A549 (cell line): ENCODE data around the gene PTCD2. TPM values are rescaled to one million over a fixed set of nuclear protein-coding genes. Genes with fewer than 3 reads are reported as not detected.

ENCODE experiments used
- ATAC-seq, 2 experiments: fragments of 200-7000 bp in 1 of 2; fragments of >200 bp in 1 of 2; cut with Nextera tagmentation in 1 of 2; cut with Tn5 transposase in 1 of 2; 3 replicates each; pipeline versions ENCODE4 v1.8.0 to v1.9.1; 2018 to 2020; ENCODE audit warnings: mild to moderate bottlenecking in 1 of 2, moderate library complexity in 1 of 2
- CTCF ChIA-PET: fragments of 300-600 bp; sonication (Branson Sonifier 250); formaldehyde crosslinking; extraction: SDS; loops from one replicate; lab custom pipeline; 2021; ENCODE audit warnings: antibody characterized with exemption, inconsistent platforms; lab: Yijun Ruan, JAX
- POLR2A ChIA-PET: fragments of 350-600 bp; formaldehyde crosslinking; extraction: SDS; loops from one replicate; lab custom pipeline; 2021; ENCODE audit warnings: antibody characterized with exemption, inconsistent platforms; lab: Yijun Ruan, JAX
- DNase-seq, 2 experiments: peaks; one replicate each; pipeline versions ENCODE4 v3.0.0 to v3.0.0-alpha.2; 2011 to 2016; ENCODE audit warnings: low read depth in 1 of 2, low spot score in 1 of 2
- FAIRE-seq: peaks from 2 replicates; lab custom pipeline; 2011; peaks lifted over from hg19 to GRCh38; lab: Jason Lieb, UNC
- H3K27ac ChIP-seq, 2 experiments: fragments of >200 bp; sonication (Bioruptor Twin); formaldehyde crosslinking; 3 replicates each; pipeline ENCODE4 v1.5.1; 2016 to 2017
- H3K4me1 ChIP-seq: fragments of >200 bp; sonication (Bioruptor Twin); formaldehyde crosslinking; 3 replicates; pipeline ENCODE4 v1.6.1; 2016
- H3K4me2 ChIP-seq: fragments of >200 bp; sonication (Bioruptor Twin); formaldehyde crosslinking; 3 replicates; pipeline ENCODE4 v1.6.1; 2016
- H3K4me3 ChIP-seq: fragments of >200 bp; sonication (Bioruptor Twin); formaldehyde crosslinking; 3 replicates; pipeline ENCODE4 v1.5.1; 2016
- H3K9me3 ChIP-seq: fragments of >200 bp; sonication (Bioruptor Twin); formaldehyde crosslinking; 3 replicates; pipeline ENCODE4 v1.6.1; 2016
- BHLHE40 ChIP-seq: IDR thresholded peaks from 2 replicates; pipeline ENCODE4 v1.6.1; 2012; ENCODE audit warnings: low read depth, low read length, inconsistent platforms
- CBX8 ChIP-seq: fragments of 200-600 bp; sonication (generic); IDR thresholded peaks from 2 replicates; pipeline ENCODE4 v1.6.1; 2016
- CHD4 ChIP-seq: fragments of 200-600 bp; sonication (generic); IDR thresholded peaks from 2 replicates; pipeline ENCODE4 v1.6.1; 2016; ENCODE audit warnings: antibody characterized with exemption, mild to moderate bottlenecking, borderline replicate concordance
- EP300 ChIP-seq, 2 experiments: fragments of >200 bp; sonication (Bioruptor Twin); formaldehyde crosslinking; IDR thresholded peaks; 2 replicates in 1 of 2; 3 replicates in 1 of 2; pipeline ENCODE4 v1.6.1; 2016 to 2017
- ESRRA ChIP-seq: fragments of 150-350 bp; IDR thresholded peaks from 2 replicates; pipeline ENCODE4 v1.6.1; 2014; ENCODE audit warnings: mild to moderate bottlenecking, low read length, borderline replicate concordance
- FOSB ChIP-seq: fragments of 250-450 bp; sonication (Bioruptor Pico); IDR thresholded peaks from 2 replicates; pipeline ENCODE4 v1.5.0; 2020; ENCODE audit warnings: mild to moderate bottlenecking, moderate library complexity
- FOSL2 ChIP-seq, 2 experiments: fragments of 450-650 bp in 1 of 2; fragments of >200 bp in 1 of 2; sonication (Bioruptor Twin) in 1 of 2; formaldehyde crosslinking; IDR thresholded peaks; 2 replicates each; pipeline versions ENCODE4 v1.5.0 to v1.6.1; 2016 to 2020; ENCODE audit warnings: mild to moderate bottlenecking in 1 of 2, moderate library complexity in 1 of 2
- GATA3 ChIP-seq: IDR thresholded peaks from 2 replicates; pipeline ENCODE4 v1.6.1; 2012; ENCODE audit warnings: borderline replicate concordance
- HOXA7 ChIP-seq: fragments of 250-450 bp; sonication (Bioruptor Pico); IDR thresholded peaks from 2 replicates; pipeline ENCODE4 v1.5.0; 2020; ENCODE audit warnings: mild to moderate bottlenecking, moderate library complexity
- JUN ChIP-seq, 2 experiments: fragments of >200 bp; sonication (Bioruptor Twin); formaldehyde crosslinking; IDR thresholded peaks; 2 replicates in 1 of 2; 3 replicates in 1 of 2; pipeline ENCODE4 v1.6.1; 2016 to 2017
- MAFK ChIP-seq: fragments of 450-650 bp; IDR thresholded peaks from 2 replicates; pipeline ENCODE4 v1.6.1; 2014; ENCODE audit not compliant: partially characterized antibody
- MAX ChIP-seq: IDR thresholded peaks from 2 replicates; pipeline ENCODE4 v1.6.1; 2012
- MAZ ChIP-seq: fragments of 150-350 bp; IDR thresholded peaks from 2 replicates; pipeline ENCODE4 v1.6.1; 2014; ENCODE audit warnings: antibody characterized with exemption, low read depth, low read length, borderline replicate concordance
- MYC ChIP-seq: IDR thresholded peaks from 2 replicates; pipeline ENCODE4 v1.6.1; 2012; ENCODE audit warnings: mild to moderate bottlenecking, inconsistent platforms, low read length, improper control_type of control experiment, borderline replicate concordance
- NFE2L2 ChIP-seq: fragments of 150-350 bp; conservative IDR thresholded peaks from 2 replicates; pipeline ENCODE4 v1.6.1; 2014; ENCODE audit warnings: low read length
- POLR2A ChIP-seq: IDR thresholded peaks from 2 replicates; pipeline ENCODE4 v1.6.1; 2012; ENCODE audit warnings: mild to moderate bottlenecking, low read length
- RAD21 ChIP-seq, 2 experiments: fragments of >200 bp in 1 of 2; sonication (Bioruptor Twin) in 1 of 2; formaldehyde crosslinking in 1 of 2; IDR thresholded peaks in 1 of 2; conservative IDR thresholded peaks in 1 of 2; 2 replicates in 1 of 2; 3 replicates in 1 of 2; pipeline ENCODE4 v1.6.1; 2012 to 2018; ENCODE audit warnings: inconsistent platforms in 1 of 2
- RCOR1 ChIP-seq: fragments of 150-350 bp; IDR thresholded peaks from 2 replicates; pipeline ENCODE4 v1.6.1; 2014; ENCODE audit warnings: antibody characterized with exemption, low read length, low read depth
- REST ChIP-seq: fragments of 200-600 bp; sonication (generic); IDR thresholded peaks from 2 replicates; pipeline ENCODE4 v1.6.1; 2016; ENCODE audit warnings: antibody characterized with exemption, mild to moderate bottlenecking, moderate library complexity
- RFX5 ChIP-seq: fragments of 450-650 bp; IDR thresholded peaks from 2 replicates; pipeline ENCODE4 v1.7.1; 2014; ENCODE audit warnings: antibody characterized with exemption, mild to moderate bottlenecking, moderate library complexity
- SMC3 ChIP-seq: fragments of >200 bp; sonication (Bioruptor Twin); formaldehyde crosslinking; IDR thresholded peaks from 3 replicates; pipeline ENCODE4 v1.6.1; 2018; ENCODE audit warnings: inconsistent platforms
- SREBF2 ChIP-seq: fragments of 450-650 bp; IDR thresholded peaks from 2 replicates; pipeline ENCODE4 v1.6.1; 2014; ENCODE audit warnings: mild to moderate bottlenecking, moderate library complexity
- TFCP2L1 ChIP-seq: fragments of 250-450 bp; sonication (Bioruptor Pico); IDR thresholded peaks from 2 replicates; pipeline ENCODE4 v1.5.0; 2021; ENCODE audit warnings: mild to moderate bottlenecking
- ZNF302 ChIP-seq: fragments of 250-450 bp; sonication (Bioruptor Pico); IDR thresholded peaks from 2 replicates; pipeline ENCODE4 v1.9.0; 2021; ENCODE audit warnings: inconsistent platforms, mild to moderate bottlenecking, moderate library complexity
- ZSCAN20 ChIP-seq: fragments of 250-450 bp; sonication (Bioruptor Pico); IDR thresholded peaks from 2 replicates; pipeline ENCODE4 v1.8.0; 2022; ENCODE audit warnings: mild to moderate bottlenecking, moderate library complexity
- WGBS: methylation state at CpG from one replicate; pipeline ENCODE4 v1.1.6; 2017; ENCODE audit errors: missing lambda C conversion rate; 5-methylcytosine and 5-hydroxymethylcytosine counted together
- polyA plus RNA-seq, 4 experiments: library from polyadenylated mRNA; depleted of rRNA in 3 of 4; stranded (reverse); fragments of >200 nt; fragmentation: RNase III in 1 of 4; extraction: RNeasy Plus Mini Kit Qiagen cat#74134 plus additional on column Dnase treatment in 1 of 4; gene quantifications; 2 replicates in 3 of 4; 3 replicates in 1 of 4; pipeline ENCODE4 v1.2.3, GENCODE V29; 2011 to 2017
- TF ChIP-seq, protein P1 (sequence below): IDR thresholded peaks from 2 replicates; pipeline ENCODE4 v1.6.1; 2012

The PTCD2 gene
- polyA plus RNA-seq, 2 of the 4 experiments (the other 2 are of a cell fraction): 13.2 to 31.1 TPM

DNA sequence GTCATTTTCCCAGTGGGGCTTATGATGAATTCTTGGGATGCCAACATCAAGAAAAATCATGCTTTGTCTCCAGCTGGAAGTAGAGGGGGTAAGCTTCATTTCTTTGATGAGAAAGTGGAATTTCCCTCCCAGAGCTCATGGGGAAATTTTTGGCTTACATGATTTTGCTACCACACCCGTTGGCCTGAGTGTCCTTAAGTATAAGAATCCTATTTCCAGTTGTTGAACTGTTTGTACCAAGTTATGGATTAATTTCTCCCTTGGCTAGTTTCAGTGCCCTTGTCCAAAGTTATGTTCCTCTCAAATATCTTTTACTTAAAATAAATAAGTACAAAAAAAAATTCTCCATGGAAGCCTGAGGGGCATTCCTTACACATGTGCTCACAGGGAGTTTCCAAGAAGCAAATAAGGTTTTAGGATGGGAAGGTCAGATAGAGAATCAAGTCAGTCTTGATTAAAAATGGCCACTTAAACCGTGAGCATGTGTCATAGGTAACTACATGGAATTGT, 82.3 kb downstream of the PTCD2 start:
- Histone ChIP-seq H3K4me3 (no peak overlapping the region), H3K27ac (peak overlapping the region; percentile 59 to 77), H3K4me2 (peak overlapping the region; percentile 35; the same call in 2 of the 3 replicates), H3K9me3 (peaks cover 46% of the 10 kb centered on the region), H3K4me1 (peaks cover 15% of the 10 kb centered on the region; the same call in 2 of the 3 replicates)
- POLR2A ChIA-PET: no interaction called here
- FAIRE-seq: peak; percentile 23
- WGBS: 6% methylated on average over 2 of the region's 2 CpGs
- ATAC-seq: peak; percentile 81 to 82; a peak in 5 of 6 replicates
- TF ChIP-seq MAX (peak; percentile 48; the same call in 1 of the 2 replicates), MAZ (no peak), MYC (no peak), NFE2L2 (no peak), GATA3 (peak; percentile 58; the same call in 1 of the 2 replicates), TFCP2L1 (CRISPR knock-in tag) (no peak), ESRRA (no peak), POLR2A (no peak), EP300 (IDR thresholded peaks at IDR 0.05) (peak; percentile 24 to 78; a peak in 2 of 5 replicates), BHLHE40 (no peak), FOSL2 (IDR thresholded peaks at IDR 0.05) (no peak), FOSL2 (CRISPR knock-in tag; IDR thresholded peaks at IDR 0.05) (peak; percentile 39; the same call in 1 of the 2 replicates), SREBF2 (no peak), RCOR1 (no peak), ZNF302 (CRISPR knock-in tag) (no peak), RAD21 (conservative IDR thresholded peaks at IDR 0.05 in 1 of 2, IDR thresholded peaks at IDR 0.05 in 1 of 2) (no peak; a peak in 1 of 5 replicates), FOSB (CRISPR knock-in tag) (no peak), CHD4 (no peak), MAFK (no peak), REST (no peak), RFX5 (no peak), ZSCAN20 (CRISPR knock-in tag) (no peak), JUN (IDR thresholded peaks at IDR 0.05) (peak in 1 of 2 experiments; percentile 44; a peak in 2 of 5 replicates), SMC3 (no peak), HOXA7 (CRISPR knock-in tag) (no peak), CBX8 (no peak)
- TF ChIP-seq, protein P1, sequence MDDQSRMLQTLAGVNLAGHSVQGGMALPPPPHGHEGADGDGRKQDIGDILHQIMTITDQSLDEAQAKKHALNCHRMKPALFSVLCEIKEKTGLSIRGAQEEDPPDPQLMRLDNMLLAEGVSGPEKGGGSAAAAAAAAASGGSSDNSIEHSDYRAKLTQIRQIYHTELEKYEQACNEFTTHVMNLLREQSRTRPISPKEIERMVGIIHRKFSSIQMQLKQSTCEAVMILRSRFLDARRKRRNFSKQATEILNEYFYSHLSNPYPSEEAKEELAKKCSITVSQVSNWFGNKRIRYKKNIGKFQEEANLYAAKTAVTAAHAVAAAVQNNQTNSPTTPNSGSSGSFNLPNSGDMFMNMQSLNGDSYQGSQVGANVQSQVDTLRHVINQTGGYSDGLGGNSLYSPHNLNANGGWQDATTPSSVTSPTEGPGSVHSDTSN: no peak
- DNase-seq: peak; percentile 31 to 69
- CTCF ChIA-PET: interaction anchor here (0.9 to 1.4 kb wide), 4 partner anchors 10 to 14 kb away, joined by 3 to 4 read pairs (median 4); no protein-coding TSS in a partner anchor
